Measurements from ENCODE around the gene NFYA.
A peak's percentile ranks its signal among the peaks of the same experiment; 100 is the strongest.

The NFYA gene

DNA sequence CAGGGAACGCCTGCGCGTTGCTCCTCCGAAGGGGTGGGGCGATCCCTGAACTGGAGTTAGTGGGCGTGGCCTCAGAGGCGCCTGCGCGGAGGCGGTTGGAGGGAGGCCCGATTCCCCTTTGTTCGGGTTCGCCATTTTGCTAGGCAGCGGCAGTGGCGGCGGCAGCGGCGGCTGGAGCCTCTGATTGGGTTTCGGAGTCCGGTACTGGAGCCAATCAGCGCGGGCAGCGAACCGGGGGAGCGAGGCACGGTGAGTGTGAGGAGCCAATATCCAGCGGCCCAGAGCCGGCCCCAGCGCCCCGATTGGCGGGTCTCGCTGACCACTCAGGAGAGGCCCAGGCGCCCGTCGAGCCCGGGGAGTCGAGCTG is at the start of gene NFYA:
TSS of gene NFYA (plus strand) at position 139 of the 367 bp plus-strand sequence. CDS start 6,116 bp downstream, outside the sequence.
- intact Hi-C loops (cut with DNase I) = loop anchor here (5.0 kb wide), 1 partner anchor 474 kb away; the partner anchor contains the start of gene FOXP4
- DNase-seq = peak in 3 of 10 donors; percentile 99 to 100 (median 99)

DNA sequence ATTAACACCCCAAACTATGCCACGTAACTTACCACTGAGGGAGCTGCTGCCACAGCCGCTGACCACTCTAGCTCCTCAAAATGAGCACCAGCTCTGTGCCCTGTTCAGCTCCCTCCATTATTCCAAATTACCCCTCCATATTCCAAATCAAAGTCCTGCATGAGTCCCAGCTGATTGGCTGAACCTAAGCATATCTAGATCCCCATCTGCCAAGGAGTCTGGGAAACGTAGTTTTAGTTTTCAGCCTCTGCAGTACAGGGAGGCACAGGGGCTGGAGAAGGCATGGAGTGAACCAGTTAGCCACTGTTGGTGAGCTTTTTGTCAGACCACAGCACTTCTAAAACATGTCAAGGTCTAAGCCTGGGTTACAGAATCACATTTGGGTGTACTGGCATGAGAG is 49.7 kb upstream of the NFYA start:
- intact Hi-C loops (cut with DNase I) = no loop called here
- DNase-seq = no peak

DNA sequence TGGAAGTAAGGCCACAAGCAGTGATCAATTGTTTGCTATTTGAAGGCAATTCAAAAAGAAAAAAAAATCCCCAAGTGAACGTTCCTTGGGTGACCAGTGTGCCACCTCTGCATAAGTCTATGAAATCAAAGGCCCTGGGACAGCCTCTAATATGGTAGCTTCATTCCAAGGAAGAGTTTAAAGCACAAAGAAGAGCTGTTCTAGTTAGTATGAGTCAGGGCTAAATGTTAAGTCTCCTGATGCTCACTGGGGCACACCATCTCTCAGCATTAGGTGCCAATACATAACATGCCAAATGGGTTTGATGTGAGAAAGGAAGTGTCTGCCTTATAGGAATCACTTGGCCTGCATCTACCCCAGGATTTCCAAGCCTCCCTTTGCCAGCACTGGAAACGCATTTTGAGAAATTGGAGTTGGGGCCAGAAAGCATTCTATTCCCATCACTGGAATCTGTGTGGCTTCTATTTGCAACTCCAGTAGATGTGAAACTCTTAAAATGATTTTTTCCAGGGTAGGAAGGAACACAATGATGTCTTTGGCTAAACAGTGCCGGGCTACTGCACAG is 46.7 kb upstream of the NFYA start:
- intact Hi-C loops (cut with DNase I) = loop anchor here (2.0 to 5.0 kb wide), 3 partner anchors 131 to 1664 kb away; no protein-coding TSS in a partner anchor
- no peak for DNase-seq

DNA sequence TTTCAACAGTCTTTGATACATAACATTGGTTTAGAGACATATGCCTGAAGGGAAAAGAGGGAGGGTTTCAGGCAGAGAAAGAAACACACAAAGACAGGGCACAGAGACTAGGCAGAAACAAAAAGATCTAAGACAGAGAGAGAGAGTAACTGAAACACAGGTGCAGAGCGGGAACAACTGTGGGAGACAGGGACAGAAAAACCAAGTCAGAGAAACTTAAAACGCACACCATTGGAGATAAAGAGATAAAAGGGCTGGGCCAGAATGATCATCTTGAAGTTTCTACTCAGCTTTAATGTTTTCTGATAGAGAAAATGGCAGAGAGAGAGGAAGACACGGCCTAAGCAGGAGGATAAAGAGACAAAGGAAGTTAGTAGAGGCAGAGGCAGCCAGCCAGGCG is 45.5 kb upstream of the NFYA start:
- intact Hi-C loops (cut with DNase I) = loop anchor here (2.0 to 5.0 kb wide), 3 partner anchors 132 to 1665 kb away; no protein-coding TSS in a partner anchor
- DNase-seq = no peak

DNA sequence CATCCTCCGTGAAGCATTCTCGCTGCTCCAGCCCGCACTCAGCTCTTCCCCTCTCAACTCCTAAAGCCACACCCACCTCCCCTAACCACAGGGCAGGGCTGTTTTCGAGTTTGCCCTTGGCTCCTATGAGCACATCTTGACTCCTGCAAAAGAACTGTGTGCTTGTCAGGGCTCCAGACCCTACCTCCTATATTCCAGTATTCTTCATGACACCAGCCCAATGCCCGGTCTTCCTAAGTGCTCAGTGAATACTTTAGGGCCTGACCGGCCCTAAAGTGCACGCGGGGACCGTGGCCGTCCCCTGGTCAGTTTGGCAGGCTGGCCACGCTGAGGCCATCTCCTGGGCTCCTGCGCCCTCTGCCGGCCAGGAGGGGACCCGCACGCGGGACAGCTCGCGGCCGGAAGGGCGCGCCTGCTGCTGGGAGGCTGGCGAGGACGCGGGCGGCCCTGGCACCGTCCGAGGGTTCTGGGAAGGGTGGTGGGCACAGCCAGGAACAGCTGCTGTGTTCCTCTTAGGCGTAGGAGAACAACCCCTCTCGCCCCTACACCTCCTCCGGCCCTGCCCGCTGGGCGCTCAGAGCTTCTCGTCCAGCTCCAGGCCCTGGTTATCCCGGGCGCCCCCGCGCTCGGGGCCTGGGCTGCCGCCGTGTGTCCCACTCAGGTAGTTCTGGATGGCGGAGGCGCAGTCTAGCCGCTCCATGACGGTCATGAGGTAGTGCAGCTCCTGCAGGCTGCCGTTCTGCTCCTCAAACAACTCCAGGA is 44.8 kb upstream of the NFYA start:
- DNase-seq = peak; percentile 49 to 97 (median 83)
- intact Hi-C loops (cut with DNase I) = loop anchor here (2.0 to 5.0 kb wide), 3 partner anchors 133 to 1666 kb away; no protein-coding TSS in a partner anchor

DNA sequence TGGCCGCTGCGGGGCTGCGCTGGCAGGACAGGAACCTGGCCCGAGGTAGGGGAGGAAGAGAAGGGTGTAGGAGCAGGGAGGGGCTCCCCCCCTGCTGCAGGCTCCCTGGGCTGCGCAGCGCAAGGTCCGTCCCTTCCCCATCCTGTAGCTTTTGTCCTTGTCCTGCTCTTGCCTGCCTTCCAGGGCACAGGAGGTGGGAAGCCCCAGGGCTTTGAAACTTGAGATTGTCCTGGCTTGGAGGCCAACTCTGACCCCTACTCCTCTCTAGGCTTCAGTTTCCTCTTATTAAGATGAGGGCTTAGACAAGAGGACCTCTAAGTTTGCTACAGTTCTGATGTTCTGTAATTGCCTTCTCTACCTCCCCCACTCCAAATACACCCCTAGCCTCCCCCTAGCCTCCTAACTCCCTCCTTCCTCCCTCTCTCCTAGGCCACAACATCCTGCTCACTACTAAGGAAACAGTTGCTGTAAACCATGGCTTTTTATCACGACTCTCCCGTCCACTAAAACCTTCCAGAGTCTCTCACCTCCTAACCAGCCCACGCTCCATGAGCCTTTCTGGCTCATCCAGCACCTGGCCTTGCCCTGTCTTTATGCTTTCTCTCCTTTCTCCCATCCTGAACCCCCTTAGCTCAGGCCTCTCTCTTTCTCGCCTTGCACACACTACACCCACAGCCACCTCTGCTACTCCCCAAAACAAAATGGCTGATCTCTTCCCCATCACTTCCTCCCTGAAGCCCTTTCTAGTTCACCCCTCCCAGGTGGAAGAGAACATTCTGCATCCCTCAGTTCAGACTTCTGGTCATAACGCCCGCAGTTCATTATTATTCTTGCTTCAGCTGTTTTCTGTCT is 44.0 kb upstream of the NFYA start:
- intact Hi-C loops (cut with DNase I) = loop anchor here (5.0 kb wide), 2 partner anchors 1046 to 1666 kb away; no protein-coding TSS in a partner anchor
- no peak for DNase-seq

DNA sequence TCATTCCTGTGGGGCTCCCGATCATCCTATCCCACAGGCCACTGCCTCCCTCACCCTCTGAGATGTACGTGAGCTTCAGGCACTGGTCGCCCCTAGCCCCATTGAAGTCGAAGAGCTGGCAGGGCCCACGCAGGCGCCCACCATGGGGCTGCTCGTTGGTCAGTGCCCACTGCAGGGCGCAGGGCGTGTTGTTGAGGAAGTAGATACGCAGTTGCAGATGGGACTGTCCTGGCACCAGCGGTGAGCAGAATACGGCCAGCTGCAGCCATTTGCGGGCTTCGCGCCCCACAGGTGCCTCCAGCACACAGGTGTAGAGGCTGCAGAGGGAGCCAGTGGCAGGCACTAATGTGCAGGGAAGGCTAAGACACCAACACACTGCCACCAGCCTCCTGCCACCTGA is 39.9 kb upstream of the NFYA start:
- intact Hi-C loops (cut with DNase I) = no loop called here
- DNase-seq = peak in 1 of 10 donors; percentile 84

DNA sequence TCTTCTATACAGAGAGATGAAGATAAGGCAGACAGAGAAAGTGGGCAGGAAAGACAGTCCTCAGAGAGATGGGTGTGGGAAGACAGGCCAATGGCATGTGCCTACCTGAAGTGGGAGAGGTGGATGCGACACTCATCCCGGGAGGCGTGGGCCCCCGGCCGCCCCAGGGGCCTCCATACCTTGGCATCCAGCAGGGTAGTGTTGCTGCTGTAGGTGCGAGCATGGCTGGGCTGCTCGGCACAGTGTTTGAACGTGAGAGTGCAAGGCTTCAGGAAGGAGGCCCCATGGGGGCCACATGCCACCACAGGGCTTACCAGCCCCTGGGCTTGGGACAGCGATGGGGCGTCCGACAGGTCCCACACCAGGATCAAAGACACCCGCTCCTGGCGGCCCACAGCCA is 39.0 kb upstream of the NFYA start:
- no peak for DNase-seq
- intact Hi-C loops (cut with DNase I) = no loop called here

DNA sequence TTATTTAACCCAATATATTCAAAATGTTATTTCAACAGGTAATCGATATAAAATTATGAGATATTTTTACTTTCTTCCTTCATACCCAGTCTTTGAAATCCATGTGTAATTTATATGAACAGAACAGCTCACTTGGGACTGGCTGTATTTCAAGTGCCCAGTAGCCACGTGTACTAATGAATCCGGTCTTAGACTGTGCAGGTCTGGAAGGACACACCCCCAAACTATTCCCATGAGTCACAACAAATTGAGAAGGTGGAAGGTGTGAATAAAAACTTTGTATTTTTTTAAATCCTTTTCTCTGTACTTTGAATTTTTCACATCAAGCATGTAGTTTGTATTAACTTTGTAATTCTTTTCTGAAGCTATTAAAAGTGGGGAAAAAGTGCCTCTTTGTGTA is 36.6 kb upstream of the NFYA start:
- no peak for DNase-seq
- intact Hi-C loops (cut with DNase I) = no loop called here

DNA sequence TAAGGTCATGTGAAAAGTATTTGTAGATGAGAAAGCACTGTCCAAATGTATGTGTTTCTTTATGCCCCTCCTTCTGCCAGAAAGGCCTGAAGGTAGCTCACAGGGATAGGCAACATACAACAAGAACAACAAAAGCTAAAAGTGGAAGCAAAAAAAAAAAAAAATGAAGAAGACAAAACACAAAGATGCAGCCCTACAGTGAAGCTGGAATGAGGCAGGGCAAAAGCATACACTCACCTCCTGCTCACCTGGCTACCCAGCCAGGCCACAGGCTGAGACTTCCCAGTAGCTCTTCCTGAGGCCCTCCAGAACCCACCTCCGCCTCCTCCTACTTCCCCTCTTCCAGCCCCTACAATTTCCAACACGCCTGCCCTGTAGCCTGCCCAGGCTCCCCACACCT is 36.2 kb upstream of the NFYA start:
- DNase-seq = no peak
- intact Hi-C loops (cut with DNase I) = no loop called here

DNA sequence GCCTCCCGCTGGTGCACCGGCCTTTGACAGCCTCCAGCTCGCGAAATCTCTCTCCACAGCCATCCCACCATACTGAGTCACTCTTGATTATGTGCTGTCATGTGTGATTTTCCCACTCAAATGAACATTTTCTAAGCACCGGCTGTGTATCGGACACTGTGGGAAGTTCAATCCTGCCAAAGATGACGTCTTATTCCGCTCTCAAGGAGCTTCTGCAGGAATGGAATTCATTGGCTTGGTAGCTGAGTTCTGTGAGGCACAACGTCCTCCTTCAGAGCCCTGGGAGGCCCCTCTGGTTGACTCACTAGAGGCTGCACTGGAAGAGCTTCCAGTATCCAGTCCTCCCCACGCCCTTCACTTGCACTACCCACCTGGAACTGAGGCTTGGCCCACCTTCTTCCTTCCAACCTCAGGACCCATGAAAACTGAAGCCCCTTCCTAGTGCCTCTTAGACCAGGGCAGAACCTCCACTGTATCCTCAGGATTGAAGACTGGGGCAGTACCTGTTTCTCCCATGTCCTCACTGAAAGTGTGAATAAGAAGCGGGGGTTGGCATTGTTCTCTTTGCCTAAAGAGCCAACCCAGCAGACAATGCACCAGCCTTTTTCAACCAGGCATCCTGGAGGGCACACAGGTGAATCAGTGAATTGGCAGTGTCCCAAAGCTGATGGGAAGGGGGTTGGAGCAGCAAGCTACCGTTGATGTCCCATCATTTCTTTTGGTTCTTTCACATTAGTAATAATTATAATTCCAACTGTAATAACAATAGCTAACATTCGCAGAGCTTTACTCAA is 35.5 kb upstream of the NFYA start:
- peak in 2 of 10 donors; percentile 6 to 23 for DNase-seq
- intact Hi-C loops (cut with DNase I) = no loop called here

DNA sequence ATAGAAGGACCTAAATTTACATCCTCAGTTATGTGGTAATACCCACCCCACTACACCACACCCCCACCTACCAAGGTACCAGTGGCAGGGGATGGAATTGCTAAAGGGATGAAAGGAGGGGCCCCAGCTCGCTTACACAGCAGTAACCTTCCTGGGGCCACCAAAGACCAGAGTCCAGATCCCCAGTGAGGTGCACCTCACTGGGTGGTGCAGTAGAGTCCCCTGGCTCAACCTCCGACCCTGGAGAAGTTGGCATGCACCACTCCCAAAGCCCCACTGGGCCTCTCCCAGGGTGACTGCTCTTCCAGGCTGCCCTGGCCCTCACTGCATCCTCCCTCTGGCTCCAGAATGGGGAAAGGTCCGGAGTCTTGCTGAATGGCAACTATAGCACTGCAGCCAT is 34.6 kb upstream of the NFYA start:
- no peak for DNase-seq
- intact Hi-C loops (cut with DNase I) = no loop called here

DNA sequence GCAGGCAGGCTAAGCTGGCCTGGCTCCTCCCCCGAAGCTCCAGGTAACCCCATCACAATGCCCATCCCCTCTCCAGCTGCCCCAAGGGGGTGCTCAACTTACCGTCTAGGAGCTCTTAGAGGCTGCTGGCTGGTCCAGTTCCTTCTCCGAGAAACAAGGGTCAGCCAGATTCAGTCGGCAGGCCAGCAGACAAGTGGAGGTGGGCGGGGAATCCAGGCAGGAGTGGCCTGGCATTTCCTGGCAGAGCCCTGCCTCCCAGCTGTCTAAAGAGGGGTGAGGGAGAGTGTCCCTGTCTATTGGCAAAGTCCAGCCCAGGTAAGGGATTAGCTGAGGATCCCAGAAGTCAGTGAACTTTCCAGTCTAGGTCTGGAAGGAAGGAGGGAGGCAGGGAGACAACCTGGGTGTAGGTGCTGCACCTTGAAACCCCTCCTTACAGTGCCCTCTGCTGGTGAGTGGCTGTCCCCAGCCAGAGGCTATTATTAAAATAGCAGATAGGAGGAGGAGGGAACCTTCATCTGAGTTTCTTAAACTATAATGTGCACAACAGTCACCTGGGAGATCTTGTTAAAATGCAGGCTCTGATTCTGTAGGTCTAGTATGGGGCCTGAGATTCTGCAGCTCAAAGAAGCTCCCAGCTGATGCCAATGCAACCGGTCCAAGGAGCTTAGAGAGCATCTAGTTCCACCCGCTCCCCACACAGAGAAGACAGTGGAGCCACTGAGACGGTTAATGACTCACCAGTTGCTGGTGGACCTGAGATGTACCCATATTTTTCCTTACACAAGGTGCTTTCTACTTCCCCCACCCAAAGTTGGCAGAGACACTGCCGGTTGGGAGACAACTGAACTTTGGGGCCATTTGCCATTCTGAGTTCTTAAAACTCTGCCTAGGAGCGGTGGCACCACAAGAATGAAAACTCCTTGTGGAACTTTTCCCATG is 33.4 kb upstream of the NFYA start, which contains the start of gene UNC5CL:
TSS of gene UNC5CL (minus strand) at position 162 of the 939 bp plus-strand sequence. CDS start 4,147 bp downstream, outside the sequence.
- DNase-seq = peak in 1 of 10 donors; percentile 19
- intact Hi-C loops (cut with DNase I) = no loop called here

DNA sequence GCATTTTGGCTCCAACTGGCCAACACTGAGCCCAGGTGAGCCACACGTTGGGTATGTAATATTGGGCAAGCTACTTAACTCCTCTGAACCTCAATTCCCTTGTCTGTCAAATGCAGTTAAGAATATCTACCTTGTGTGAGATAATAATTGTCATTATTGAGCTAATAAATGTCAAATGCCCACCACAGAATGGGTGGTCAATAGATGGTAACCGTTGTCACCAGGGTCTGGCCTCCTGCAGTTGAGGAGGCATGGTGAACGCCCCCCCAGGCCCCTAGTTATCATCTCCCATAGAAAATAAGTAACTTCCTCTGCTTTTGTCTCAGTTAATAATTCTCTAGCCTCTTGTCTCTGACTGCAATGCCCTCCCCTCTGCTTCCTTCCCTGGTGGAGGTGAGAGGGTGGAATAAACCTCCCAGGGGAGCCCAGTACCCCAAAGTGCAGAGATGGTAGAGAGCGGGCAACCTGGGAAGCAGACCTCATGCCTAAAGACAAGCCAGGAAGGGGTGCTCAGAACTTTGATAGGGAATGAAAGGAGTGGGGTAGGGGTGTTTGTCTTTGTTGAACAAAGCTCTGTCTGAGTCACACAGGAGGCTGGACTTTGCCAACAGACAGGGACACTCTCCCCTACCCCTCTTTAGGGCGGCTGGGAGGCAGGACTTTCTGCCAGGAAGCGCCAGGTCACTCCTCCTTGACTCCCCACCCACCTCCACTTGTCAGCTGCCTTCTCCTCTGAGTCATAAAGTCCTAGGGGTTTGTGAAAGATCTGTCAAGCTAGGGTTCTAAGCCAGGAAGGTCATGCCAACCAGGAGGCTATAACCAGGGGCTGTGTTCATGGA is 32.5 kb upstream of the NFYA start:
- no peak for DNase-seq

DNA sequence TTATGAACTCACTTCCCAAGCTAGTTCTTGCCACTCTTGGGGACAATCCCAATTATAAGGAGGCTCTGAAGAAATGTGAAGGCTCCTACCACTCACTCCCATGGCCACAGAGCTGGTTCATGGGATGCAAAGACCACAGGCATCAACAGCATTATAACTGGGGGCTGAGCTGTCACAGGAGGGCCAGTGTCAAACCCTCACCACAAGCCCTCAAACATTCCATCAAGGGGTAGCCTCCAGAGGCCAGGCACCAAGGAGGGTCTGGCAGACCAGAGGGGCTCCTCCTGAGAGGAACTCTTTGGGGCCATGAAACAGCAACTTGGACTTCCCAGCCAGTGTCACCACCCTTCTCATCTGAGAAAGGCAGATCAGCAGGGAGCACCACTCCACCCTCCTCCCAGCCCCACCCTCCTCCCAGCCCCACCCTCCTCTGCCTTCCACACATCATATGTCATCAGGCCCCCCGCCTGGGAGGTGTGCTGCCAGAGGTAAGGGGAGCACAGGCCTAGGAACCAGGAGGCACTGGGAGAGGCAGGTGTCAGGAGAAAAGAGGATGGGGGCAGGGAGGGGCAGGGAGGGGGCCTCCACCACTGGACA is 31.7 kb upstream of the NFYA start:
- intact Hi-C loops (cut with DNase I) = no loop called here
- DNase-seq = no peak

More for the DNA sequence above, 32.5 kb upstream of the NFYA start:
- intact Hi-C loops (cut with DNase I) = no loop called here

DNA sequence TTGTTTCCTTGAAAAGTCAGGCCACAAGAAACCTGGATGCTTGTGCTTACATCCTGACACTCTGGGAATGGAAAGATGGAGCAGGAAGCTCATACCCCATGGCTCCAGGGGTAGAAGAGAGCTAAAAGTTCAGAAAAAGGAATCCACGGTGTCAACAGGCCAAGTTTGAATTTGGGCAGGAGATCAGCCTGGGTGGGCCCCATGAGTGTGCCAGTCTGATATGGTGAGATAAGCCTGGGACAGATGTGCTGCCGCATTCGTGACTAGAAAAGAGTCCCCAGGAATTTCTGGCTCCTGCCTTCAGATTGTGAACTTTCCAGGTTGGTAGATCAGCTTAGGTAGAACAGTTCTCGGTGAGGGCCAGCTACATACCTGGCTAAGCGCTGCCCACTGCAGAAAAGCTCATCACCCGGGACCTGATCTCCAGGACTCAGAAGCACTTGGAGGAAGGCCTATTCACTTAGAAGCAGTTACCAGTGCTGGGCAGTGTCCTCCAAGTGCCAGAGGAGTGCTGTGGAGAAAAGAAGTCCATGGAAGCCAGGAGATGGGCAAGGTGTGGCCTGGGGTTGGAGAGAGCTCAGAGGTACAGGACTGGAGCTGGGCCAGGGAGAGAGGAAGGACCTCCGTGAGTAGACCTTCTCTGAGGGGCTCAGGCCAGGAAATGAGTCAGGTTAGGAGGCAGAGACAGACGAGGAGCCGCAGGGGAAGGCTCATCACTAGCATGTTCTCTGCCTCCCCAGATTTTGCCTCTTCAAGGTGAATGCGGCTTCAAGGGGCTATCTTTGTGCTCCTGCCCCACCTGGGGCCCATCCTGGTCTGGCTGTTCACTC is 30.3 kb upstream of the NFYA start, which contains the start of gene TSPO2:
TSS of gene TSPO2 (plus strand) at position 242 of the 830 bp plus-strand sequence. CDS start at position 761, 519 bp downstream.
- intact Hi-C loops (cut with DNase I) = no loop called here
- DNase-seq = no peak

DNA sequence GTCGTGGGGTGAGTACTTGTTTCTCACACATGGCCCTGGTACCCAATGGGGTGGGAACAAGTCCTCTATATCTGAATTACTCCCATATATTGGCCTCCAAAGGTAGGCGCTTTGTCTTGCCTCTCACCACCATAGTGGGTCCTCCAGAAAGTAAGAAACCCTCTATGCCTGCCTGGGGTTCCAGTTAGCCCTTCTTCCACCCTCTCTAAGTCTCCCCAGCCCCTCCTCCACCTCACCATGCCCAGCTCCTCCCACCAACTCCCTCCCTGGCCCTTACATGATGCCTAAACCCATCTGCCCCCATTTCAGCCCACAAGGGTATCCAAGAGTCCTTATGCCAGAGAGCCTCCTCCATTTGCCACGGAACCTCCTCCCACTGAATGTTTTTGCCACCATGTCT is 29.6 kb upstream of the NFYA start:
- no peak for DNase-seq
- intact Hi-C loops (cut with DNase I) = no loop called here
